MCF 10A (cell line): ENCODE results near the gene IRGC. TPM values are rescaled to one million over a fixed set of nuclear protein-coding genes. Genes with fewer than 3 reads are reported as not detected.
"Not testable (repeated sequence)": the region's sequence is repeated elsewhere in the genome, so short reads cannot be mapped to it uniquely, and the experiment has no call there.

Source experiments
- BruUV-seq: library from RNA; stranded (reverse); fragments of 400-500 nt; replicated peaks from 2 replicates; lab custom pipeline; 2021; lab: Mats Ljungman, UMichigan
- CTCF ChIA-PET: fragments of 300-600 bp; sonication (Branson Sonifier 250); formaldehyde crosslinking; extraction: SDS; loops from one replicate; lab custom pipeline; 2021; ENCODE audit warnings: antibody characterized with exemption, inconsistent platforms; lab: Yijun Ruan, JAX
- POLR2A ChIA-PET: fragments of 300-600, 350-650 bp; sonication (Branson Sonifier 250); formaldehyde crosslinking; extraction: SDS; loops from one replicate; lab custom pipeline; 2020; ENCODE audit warnings: antibody characterized with exemption, inconsistent platforms; lab: Yijun Ruan, JAX
- DNase-seq: peaks from one replicate; pipeline ENCODE4 v3.0.0-alpha.2; 2018; ENCODE audit not compliant: unreplicated experiment
- H3K27ac Mint-ChIP-seq: one replicate; pipeline ENCODE4 v1.8.0; 2022; ENCODE audit warnings: mild to moderate bottlenecking, low read depth, mixed read lengths; ENCODE audit not compliant: unreplicated experiment
- H3K27me3 Mint-ChIP-seq: one replicate; pipeline ENCODE4 v1.8.0; 2022; ENCODE audit warnings: mixed read lengths; ENCODE audit not compliant: insufficient read depth, unreplicated experiment
- H3K36me3 Mint-ChIP-seq: one replicate; pipeline ENCODE4 v1.8.0; 2022; ENCODE audit warnings: mild to moderate bottlenecking, moderate library complexity, mixed read lengths; ENCODE audit not compliant: insufficient read depth, unreplicated experiment
- H3K4me1 Mint-ChIP-seq: one replicate; pipeline ENCODE4 v1.8.0; 2022; ENCODE audit warnings: mixed read lengths; ENCODE audit not compliant: insufficient read depth, unreplicated experiment
- H3K4me3 Mint-ChIP-seq: one replicate; pipeline ENCODE4 v1.8.0; 2022; ENCODE audit warnings: mild to moderate bottlenecking, moderate library complexity, mixed read lengths; ENCODE audit not compliant: unreplicated experiment
- H3K9me3 Mint-ChIP-seq: one replicate; pipeline ENCODE4 v1.8.0; 2022; ENCODE audit warnings: mixed read lengths; ENCODE audit not compliant: unreplicated experiment
- CTCF ChIP-seq: fragments of 200-600 bp; IDR thresholded peaks from one replicate; pipeline ENCODE4 v1.8.0; 2022; ENCODE audit warnings: antibody characterized with exemption, mild to moderate bottlenecking; ENCODE audit not compliant: unreplicated experiment
- intact Hi-C: fragments of 100-400 bp; cut with micrococcal nuclease; formaldehyde crosslinking; loops from 2 replicates; pipeline ENCODE4 v1.14.1; 2022
- total RNA-seq: library from RNA; stranded (reverse); gene quantifications from 2 replicates; pipeline ENCODE4 v1.2.3, GENCODE V29; 2022

Gene IRGC
- total RNA-seq, 1 experiment from 2014 or later: not detected

GRCh38 chr19:43681821-43682220 is 34.1 kb upstream of the IRGC start:
- intact Hi-C loops: no loop called here
- Mint-ChIP-seq H3K27me3 (no peaks in the 10 kb centered on the region), H3K27ac (no peak overlapping the region), H3K36me3 (no peaks in the 10 kb centered on the region), H3K9me3 (no peaks in the 10 kb centered on the region), H3K4me1 (peaks cover 3% of the 10 kb centered on the region), H3K4me3 (no peak overlapping the region)
- CTCF ChIA-PET: no interaction called here
- no peak for TF ChIP-seq CTCF
- no peak for DNase-seq
- POLR2A ChIA-PET: interaction anchor here (0.7 kb wide), 1 partner anchor 19 kb away, joined by 3 read pairs; no protein-coding TSS in a partner anchor
- no TSS peak for BruUV-seq

- CTCF ChIA-PET, BruUV-seq, H3K36me3 Mint-ChIP-seq, H3K27me3 Mint-ChIP-seq, H3K27ac Mint-ChIP-seq, H3K9me3 Mint-ChIP-seq, intact Hi-C loops, DNase-seq, H3K4me3 Mint-ChIP-seq, H3K4me1 Mint-ChIP-seq: not testable (repeated sequence)
- POLR2A ChIA-PET: interaction anchor here (0.7 kb wide), 1 partner anchor 19 kb away, joined by 3 read pairs; no protein-coding TSS in a partner anchor
These were observed 33.6 kb upstream of the IRGC start for GRCh38 chr19:43682269-43682668.

GRCh38 chr19:43682824-43683661 is 32.8 kb upstream of the IRGC start:
- no peaks in the 10 kb centered on the region for H3K9me3 Mint-ChIP-seq
- intact Hi-C loops: no loop called here
- CTCF ChIA-PET: interaction anchor here (0.5 kb wide), 1 partner anchor 253 kb away, joined by 3 read pairs; no protein-coding TSS in a partner anchor
- H3K4me1 Mint-ChIP-seq: peaks cover 12% of the 10 kb centered on the region
- H3K4me3 Mint-ChIP-seq: no peak overlapping the region
- TF ChIP-seq CTCF: no peak
- no peaks in the 10 kb centered on the region for H3K36me3 Mint-ChIP-seq
- POLR2A ChIA-PET: no interaction called here
- H3K27ac Mint-ChIP-seq: no peak overlapping the region
- no peaks in the 10 kb centered on the region for H3K27me3 Mint-ChIP-seq
- DNase-seq: no peak
- BruUV-seq: no TSS peak

- POLR2A ChIA-PET: no interaction called here
- BruUV-seq: no TSS peak
- no peak for TF ChIP-seq CTCF
- peaks cover 12% of the 10 kb centered on the region for H3K4me1 Mint-ChIP-seq
- CTCF ChIA-PET: no interaction called here
- no peak overlapping the region for H3K4me3 Mint-ChIP-seq
- H3K27ac Mint-ChIP-seq: no peak overlapping the region
- H3K27me3 Mint-ChIP-seq: no peaks in the 10 kb centered on the region
- H3K36me3 Mint-ChIP-seq: no peaks in the 10 kb centered on the region
- no peaks in the 10 kb centered on the region for H3K9me3 Mint-ChIP-seq
- intact Hi-C loops: no loop called here
- DNase-seq: no peak
These were observed 32.0 kb upstream of the IRGC start for GRCh38 chr19:43683905-43684304.
